Forelimb muscle (tissue), 1 donor: Measurements from ENCODE around the gene PDCD10. TPM values are rescaled to one million over a fixed set of nuclear protein-coding genes. Genes with fewer than 3 reads are reported as not detected.

Experiments used
- DNase-seq: peaks from one replicate; pipeline ENCODE4 v3.0.0-alpha.2; 2013; ENCODE audit warnings: low read depth
- polyA plus RNA-seq: library from polyadenylated mRNA; unstranded; fragments of 120-200 nt; gene quantifications from one replicate; pipeline ENCODE4 v1.2.1, GENCODE V29; 2013; ENCODE audit not compliant: insufficient read length

Gene PDCD10
- polyA plus RNA-seq, 1 donor, result 23.8 TPM

DNA sequence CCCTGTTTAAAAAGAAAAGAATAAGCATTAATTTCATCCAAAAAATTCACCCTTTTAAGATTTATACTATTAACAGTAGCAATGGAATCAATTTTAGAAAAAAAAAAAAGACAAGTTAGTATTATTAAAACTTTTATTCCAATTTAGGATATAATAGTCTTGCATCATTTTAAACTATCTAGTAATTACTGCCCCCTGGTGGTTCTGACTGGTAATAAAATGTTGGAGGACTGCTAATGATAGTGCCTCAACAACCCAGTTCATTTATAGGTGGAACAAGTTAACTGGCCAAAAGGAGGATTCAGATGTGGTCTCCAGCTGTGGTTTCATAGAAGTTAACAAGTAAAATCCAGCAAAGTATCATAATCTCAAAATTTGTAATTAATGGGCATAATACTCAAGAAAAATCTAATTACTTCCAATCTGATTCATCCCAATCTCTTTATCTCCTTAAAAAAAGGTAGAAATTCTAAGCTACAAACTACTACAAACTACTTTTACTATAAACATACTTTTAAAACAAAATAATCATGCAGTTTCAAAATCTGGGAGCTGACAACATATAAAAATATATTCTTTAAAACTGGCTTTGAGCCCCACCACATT is 50.2 kb downstream of the PDCD10 start:
- peak; percentile 20 for DNase-seq

DNA sequence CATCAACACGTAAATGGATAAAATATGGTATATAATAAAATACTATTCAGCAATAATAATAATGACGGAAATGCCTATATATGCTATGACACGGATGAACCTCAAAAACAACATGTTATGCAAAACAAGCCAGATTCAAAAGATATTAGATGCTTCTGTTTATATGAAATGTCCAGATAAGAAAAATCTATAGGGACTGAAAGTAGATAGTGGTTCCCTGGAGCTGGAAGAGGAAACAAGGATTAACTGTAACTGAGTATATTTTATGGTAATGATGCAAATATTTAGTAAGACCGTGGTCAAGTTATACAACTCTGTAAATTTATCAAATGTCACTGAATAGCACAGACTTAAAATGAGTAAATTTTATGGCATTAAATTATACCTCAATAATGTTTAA is 55.2 kb downstream of the PDCD10 start:
- no peak for DNase-seq

GRCh38 chr3:167675848-167676247 is 58.8 kb downstream of the PDCD10 start:
- no peak for DNase-seq

- no peak for DNase-seq
Measured at GRCh38 chr3:167673221-167673620, 61.5 kb downstream of the PDCD10 start.

DNA sequence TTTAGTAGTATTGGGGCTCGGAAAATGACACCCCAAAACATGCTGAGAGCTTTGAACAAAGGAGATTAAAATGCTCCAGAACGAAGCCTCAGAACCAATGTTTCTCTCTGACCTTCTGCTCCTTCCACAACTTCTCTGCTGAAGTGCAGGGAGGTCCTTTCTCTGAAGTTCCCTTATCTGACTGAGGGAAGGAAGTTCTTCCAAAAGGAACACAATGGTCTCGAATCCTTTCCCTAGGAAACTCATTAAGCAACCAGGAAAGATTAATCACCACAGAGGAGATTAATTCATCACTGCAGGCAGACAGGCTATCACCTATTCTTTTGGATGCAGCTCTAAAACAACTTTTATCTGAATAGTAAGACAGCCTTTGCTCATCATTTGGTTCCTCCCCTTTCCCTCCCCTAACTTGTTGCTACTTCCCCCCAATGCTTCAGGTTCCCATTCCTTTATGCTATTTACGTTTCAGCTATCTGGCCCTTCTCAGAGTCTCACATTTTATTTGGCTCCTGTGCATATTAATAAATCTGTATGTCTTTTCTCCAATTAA is 62.7 kb downstream of the PDCD10 start:
- DNase-seq, result no peak

GRCh38 chr3:167669699-167670098 is 65.0 kb downstream of the PDCD10 start:
- DNase-seq, result no peak

GRCh38 chr3:167668651-167669050 is 66.0 kb downstream of the PDCD10 start:
- DNase-seq, result no peak

- no peak for DNase-seq
Measured at GRCh38 chr3:167666563-167666962, 68.1 kb downstream of the PDCD10 start.

- no peak for DNase-seq
Measured at GRCh38 chr3:167662919-167663400, 71.7 kb downstream of the PDCD10 start.

GRCh38 chr3:167657684-167658225 is 76.9 kb downstream of the PDCD10 start:
- DNase-seq, result no peak

GRCh38 chr3:167656821-167657220 is 77.9 kb downstream of the PDCD10 start:
- no peak for DNase-seq

- DNase-seq, result peak; percentile 2
Measured at GRCh38 chr3:167653760-167654159, 80.9 kb downstream of the PDCD10 start, which contains the start of gene WDR49. TSS of gene WDR49 (minus strand) at chr3:167653942. CDS start at chr3:167653425, 517 bp downstream.

DNA sequence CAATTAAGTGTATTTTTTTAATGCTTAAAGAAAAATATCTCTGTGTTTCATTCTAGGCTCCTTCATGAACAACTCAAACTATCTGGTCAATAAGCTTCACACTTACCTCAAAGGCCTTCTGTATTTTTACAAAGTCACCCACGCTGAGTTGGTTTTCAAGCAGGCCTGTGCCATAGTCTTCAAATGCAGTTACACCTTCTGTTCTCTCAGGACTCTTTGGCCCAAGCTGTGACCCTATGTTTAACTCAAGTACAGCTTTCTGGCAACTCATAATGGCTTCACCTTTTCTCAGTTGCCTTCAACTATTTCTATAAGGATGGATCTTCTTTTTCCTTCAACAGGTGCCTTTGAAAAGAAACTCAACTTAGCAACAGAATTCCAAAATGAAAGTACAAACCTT is 81.5 kb downstream of the PDCD10 start:
- no peak for DNase-seq

DNA sequence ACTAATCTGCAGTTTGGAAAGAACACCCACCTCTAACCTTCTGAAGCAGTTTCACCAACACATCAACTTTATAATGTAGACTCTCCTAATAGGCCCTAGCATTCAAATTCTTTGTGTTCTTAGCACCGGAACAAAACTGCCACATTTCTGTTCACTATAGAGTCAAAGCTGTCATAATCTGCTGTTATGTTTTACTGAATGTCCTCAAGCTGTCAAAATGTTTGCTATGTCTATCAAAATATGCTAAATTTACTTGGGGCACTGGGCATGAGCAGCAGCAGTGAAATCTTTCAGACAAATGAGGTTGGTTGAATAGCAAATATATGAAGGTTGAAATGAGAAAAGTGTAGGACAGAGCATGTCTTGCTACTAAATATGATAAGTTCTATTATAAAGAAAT is 82.9 kb downstream of the PDCD10 start:
- DNase-seq, result no peak

DNA sequence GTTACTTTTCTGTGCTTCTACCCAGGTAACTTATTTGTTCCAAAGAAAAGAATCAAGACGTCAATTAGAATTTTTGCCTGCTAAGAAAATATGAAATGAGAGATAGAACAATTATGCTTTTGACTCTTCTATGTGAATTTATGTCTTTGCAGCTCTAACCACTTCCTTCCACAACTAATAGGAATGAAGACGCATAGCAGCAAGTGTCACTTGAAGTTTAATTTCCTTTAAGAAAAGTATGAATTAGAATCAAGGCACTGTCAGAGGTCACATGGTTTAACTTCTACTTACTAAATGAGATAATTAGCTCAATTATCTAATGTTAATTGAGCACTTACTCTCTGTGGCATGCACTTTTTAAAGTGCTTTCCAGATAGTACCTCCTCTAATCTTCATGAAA is 84.2 kb downstream of the PDCD10 start:
- no peak for DNase-seq

GRCh38 chr3:167649746-167650145 is 84.9 kb downstream of the PDCD10 start:
- no peak for DNase-seq

DNA sequence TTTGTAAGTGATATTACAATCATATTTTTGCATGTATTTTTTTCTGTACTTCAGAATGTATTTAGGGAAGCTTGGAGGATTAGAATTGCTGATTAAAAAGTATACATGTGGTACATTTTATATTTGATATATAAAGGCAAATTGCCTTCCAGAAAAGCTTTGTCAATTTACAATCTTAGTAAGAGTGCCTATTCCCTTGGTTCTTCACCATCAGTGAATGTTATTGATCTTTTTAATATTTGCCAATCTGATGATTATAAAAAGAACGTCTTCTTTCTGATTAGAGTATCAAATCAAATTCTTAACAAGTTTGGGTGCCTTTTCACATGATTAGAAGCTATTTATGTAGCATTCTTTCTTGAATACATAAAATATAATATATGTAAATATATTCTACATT is 90.1 kb downstream of the PDCD10 start:
- DNase-seq, result no peak

Other genes starting within 250 kb of the PDCD10 start
- gene WDR49, start 81.0 kb downstream of the PDCD10 start, polyA plus RNA-seq, result 0.20 TPM
- gene SERPINI1, start 829 bp upstream of the PDCD10 start, polyA plus RNA-seq, result 7.9 TPM